Natural killer cell (primary cell): ENCODE measurements around the gene SPRR1A. TPM values are rescaled to one million over a fixed set of nuclear protein-coding genes. Genes with fewer than 3 reads are reported as not detected.

ENCODE experiments used
- ATAC-seq, 3 donors: fragments of 150-1000 bp in 2 of 3; fragments of 200-7000 bp in 1 of 3; cut with Tn5 transposase; 1 replicate in 1 of 3; 2 replicates in 2 of 3; pipeline ENCODE4 v1.10.0; 2021; ENCODE audit warnings: mild to moderate bottlenecking in 2 of 3, moderate library complexity in 2 of 3
- DNase-seq, 2 donors: peaks; one replicate each; pipeline versions ENCODE4 v3.0.0 to v3.0.0-alpha.2; 2013 to 2021; ENCODE audit warnings: mixed read lengths in 1 of 2
- H3K27ac ChIP-seq: one replicate; pipeline ENCODE4 v1.5.1; 2013; ENCODE audit warnings: mild to moderate bottlenecking, low read length
- H3K27me3 ChIP-seq: one replicate; pipeline ENCODE4 v1.6.1; 2013; ENCODE audit warnings: low read length; ENCODE audit not compliant: control insufficient read depth, insufficient read depth
- H3K36me3 ChIP-seq: one replicate; pipeline ENCODE4 v1.6.1; 2013; ENCODE audit warnings: low read length; ENCODE audit not compliant: control insufficient read depth, insufficient read depth
- H3K4me1 ChIP-seq: one replicate; pipeline ENCODE4 v1.6.1; 2013; ENCODE audit warnings: low read length; ENCODE audit not compliant: control insufficient read depth, insufficient read depth
- H3K4me3 ChIP-seq: one replicate; pipeline ENCODE4 v1.5.1; 2013; ENCODE audit warnings: low read length
- H3K9me3 ChIP-seq: one replicate; pipeline ENCODE4 v1.6.1; 2013; ENCODE audit warnings: low read length; ENCODE audit not compliant: control insufficient read depth, insufficient read depth
- H3K27ac Mint-ChIP-seq, 2 donors: one replicate each; pipeline ENCODE4 v1.8.0; 2022; ENCODE audit warnings: mild to moderate bottlenecking in 2 of 2, mixed read lengths in 2 of 2, moderate library complexity in 1 of 2
- H3K27me3 Mint-ChIP-seq, 2 donors: one replicate each; pipeline ENCODE4 v1.8.0; 2022; ENCODE audit warnings: low read depth in 2 of 2, mixed read lengths in 2 of 2
- H3K36me3 Mint-ChIP-seq: one replicate; pipeline ENCODE4 v1.8.0; 2022; ENCODE audit warnings: mixed read lengths
- H3K4me1 Mint-ChIP-seq, 2 donors: one replicate each; pipeline ENCODE4 v1.8.0; 2022; ENCODE audit warnings: mixed read lengths in 2 of 2
- H3K4me3 Mint-ChIP-seq: one replicate; pipeline ENCODE4 v1.8.0; 2022; ENCODE audit warnings: mild to moderate bottlenecking, moderate library complexity, mixed read lengths
- H3K9me3 Mint-ChIP-seq, 2 donors: one replicate each; pipeline ENCODE4 v1.8.0; 2022; ENCODE audit warnings: mixed read lengths in 2 of 2
- CTCF ChIP-seq: fragments of 200-600 bp; IDR thresholded peaks from one replicate; pipeline ENCODE4 v1.8.0; 2022; ENCODE audit warnings: antibody characterized with exemption
- WGBS: methylation state at CpG from one replicate; pipeline ENCODE4 v1.1.7; 2013; ENCODE audit warnings: missing lambda C conversion rate; ENCODE audit not compliant: insufficient coverage; 5-methylcytosine and 5-hydroxymethylcytosine counted together
- intact Hi-C: fragments of 100-400 bp; cut with micrococcal nuclease; formaldehyde crosslinking; loops from one replicate; pipeline ENCODE4 v1.14.2; 2022
- total RNA-seq, 4 donors: library from RNA; stranded (reverse); fragments of 120-200 nt in 1 of 4; gene quantifications; one replicate each; pipeline versions ENCODE4 v1.2.3 to v1.2.4, GENCODE V29; 2013 to 2022

Gene SPRR1A
- total RNA-seq, 3 donors from 2014 or later (not counting 1 experiment from before 2014, with no cell fraction given): not detected

GRCh38 chr1:152983234-152983633, 647 bp upstream of the SPRR1A start:
- ATAC-seq (no peak), DNase-seq (no peak)
- no peak overlapping the region for H3K27ac ChIP-seq
- Mint-ChIP-seq H3K9me3 (no peaks in the 10 kb centered on the region), H3K4me3 (no peak overlapping the region), H3K27ac (no peak overlapping the region), H3K27me3 (peaks cover 23 to 38% of the 10 kb centered on the region in 2 donors), H3K4me1 (no peaks in the 10 kb centered on the region), H3K36me3 (no peaks in the 10 kb centered on the region)
- intact Hi-C loops: no loop called here
- no peak for TF ChIP-seq CTCF
- no peaks in the 10 kb centered on the region for H3K36me3 ChIP-seq
- H3K9me3 ChIP-seq: no peaks in the 10 kb centered on the region
- H3K4me3 ChIP-seq: no peak overlapping the region
- H3K4me1 ChIP-seq: no peaks in the 10 kb centered on the region
- H3K27me3 ChIP-seq: no peaks in the 10 kb centered on the region

GRCh38 chr1:152986578-152986977, 2.7 kb downstream of the SPRR1A start:
- intact Hi-C loops: no loop called here
- Histone ChIP-seq H3K4me1 (no peaks in the 10 kb centered on the region), H3K27ac (no peak overlapping the region), H3K27me3 (no peaks in the 10 kb centered on the region), H3K4me3 (no peak overlapping the region), H3K36me3 (no peaks in the 10 kb centered on the region), H3K9me3 (no peaks in the 10 kb centered on the region)
- DNase-seq (no peak), ATAC-seq (no peak)
- Mint-ChIP-seq H3K9me3 (no peaks in the 10 kb centered on the region), H3K27ac (no peak overlapping the region), H3K4me3 (no peak overlapping the region), H3K36me3 (no peaks in the 10 kb centered on the region), H3K4me1 (no peaks in the 10 kb centered on the region), H3K27me3 (peaks cover 27 to 30% of the 10 kb centered on the region in 2 donors)
- no peak for TF ChIP-seq CTCF
- 83% methylated on average over 2 of the region's 2 CpGs for WGBS

GRCh38 chr1:152993186-152993585, 9.3 kb downstream of the SPRR1A start:
- intact Hi-C loops: no loop called here
- Mint-ChIP-seq H3K27me3 (peaks cover 12 to 34% of the 10 kb centered on the region in 2 donors), H3K4me1 (no peaks in the 10 kb centered on the region), H3K4me3 (no peak overlapping the region), H3K27ac (no peak overlapping the region), H3K36me3 (no peaks in the 10 kb centered on the region), H3K9me3 (peaks cover 0 to 2% of the 10 kb centered on the region in 2 donors)
- H3K4me3 ChIP-seq: no peak overlapping the region
- no peaks in the 10 kb centered on the region for H3K36me3 ChIP-seq
- WGBS: 79% methylated on average over 5 of the region's 6 CpGs
- DNase-seq: no peak
- no peaks in the 10 kb centered on the region for H3K9me3 ChIP-seq
- no peak overlapping the region for H3K27ac ChIP-seq
- H3K27me3 ChIP-seq: no peaks in the 10 kb centered on the region
- ATAC-seq: no peak
- TF ChIP-seq CTCF: no peak
- H3K4me1 ChIP-seq: no peaks in the 10 kb centered on the region

- H3K36me3 Mint-ChIP-seq: no peaks in the 10 kb centered on the region
- no CpG with 5 or more reads among the region's 1 CpG for WGBS
These were observed 12.0 kb downstream of the SPRR1A start for GRCh38 chr1:152995842-152996241.

More at GRCh38 chr1:152995842-152996241, 12.0 kb downstream of the SPRR1A start:
- DNase-seq (no peak), ATAC-seq (no peak)
- Histone ChIP-seq H3K27me3 (no peaks in the 10 kb centered on the region), H3K4me3 (no peak overlapping the region), H3K27ac (no peak overlapping the region), H3K36me3 (no peaks in the 10 kb centered on the region), H3K9me3 (no peaks in the 10 kb centered on the region), H3K4me1 (no peaks in the 10 kb centered on the region)
- Mint-ChIP-seq H3K27ac (no peak overlapping the region), H3K27me3 (peaks cover 17 to 29% of the 10 kb centered on the region in 2 donors), H3K4me3 (no peak overlapping the region), H3K9me3 (peaks cover 0 to 2% of the 10 kb centered on the region in 2 donors), H3K4me1 (no peaks in the 10 kb centered on the region)
- intact Hi-C loops: no loop called here
- no peak for TF ChIP-seq CTCF
